Measurements from ENCODE around the gene GAL3ST2.
"Not testable (repeated sequence)": the region's sequence is repeated elsewhere in the genome, so short reads cannot be mapped to it uniquely, and the experiment has no call there.

GAL3ST2 gene

DNA sequence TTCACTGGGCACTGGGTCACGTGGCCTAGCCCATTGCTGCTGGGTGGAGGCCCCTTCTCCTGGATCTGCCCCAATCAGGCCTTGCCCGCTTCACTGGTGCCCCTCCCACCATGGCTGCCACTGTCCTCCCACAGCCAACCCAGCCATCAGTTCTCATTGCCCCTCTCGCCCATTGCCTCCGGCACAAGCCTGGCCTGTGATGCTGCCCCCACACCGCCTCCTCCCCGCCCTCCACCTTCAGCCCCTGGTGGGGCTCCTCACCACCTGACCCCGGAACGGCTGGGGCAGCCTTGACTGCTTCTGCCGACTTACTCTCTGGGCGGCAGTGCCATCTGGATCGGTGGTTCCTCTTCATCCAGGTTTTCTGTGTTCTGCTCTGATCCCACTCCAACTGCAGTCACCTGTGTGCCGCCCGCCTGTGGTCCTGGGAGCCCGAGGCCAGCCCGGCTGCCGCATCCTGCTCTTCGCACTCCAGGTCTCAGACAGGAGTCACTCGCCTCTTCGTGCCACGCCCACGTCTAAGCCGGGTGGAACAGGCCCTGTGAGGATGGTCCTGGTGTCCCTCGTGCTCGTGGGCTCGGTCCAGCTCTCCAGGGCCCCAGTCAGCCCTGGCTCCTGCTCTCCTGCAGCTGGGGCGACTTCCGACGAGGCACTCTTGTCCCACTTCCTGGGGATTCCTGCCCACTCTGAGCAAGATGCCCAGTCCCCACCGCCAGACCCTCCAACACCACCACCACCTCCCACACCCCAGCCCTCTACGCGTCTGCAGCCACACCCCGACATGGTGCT lies 28.0 kb upstream of the GAL3ST2 start:
- DNase-seq = no peak

DNA sequence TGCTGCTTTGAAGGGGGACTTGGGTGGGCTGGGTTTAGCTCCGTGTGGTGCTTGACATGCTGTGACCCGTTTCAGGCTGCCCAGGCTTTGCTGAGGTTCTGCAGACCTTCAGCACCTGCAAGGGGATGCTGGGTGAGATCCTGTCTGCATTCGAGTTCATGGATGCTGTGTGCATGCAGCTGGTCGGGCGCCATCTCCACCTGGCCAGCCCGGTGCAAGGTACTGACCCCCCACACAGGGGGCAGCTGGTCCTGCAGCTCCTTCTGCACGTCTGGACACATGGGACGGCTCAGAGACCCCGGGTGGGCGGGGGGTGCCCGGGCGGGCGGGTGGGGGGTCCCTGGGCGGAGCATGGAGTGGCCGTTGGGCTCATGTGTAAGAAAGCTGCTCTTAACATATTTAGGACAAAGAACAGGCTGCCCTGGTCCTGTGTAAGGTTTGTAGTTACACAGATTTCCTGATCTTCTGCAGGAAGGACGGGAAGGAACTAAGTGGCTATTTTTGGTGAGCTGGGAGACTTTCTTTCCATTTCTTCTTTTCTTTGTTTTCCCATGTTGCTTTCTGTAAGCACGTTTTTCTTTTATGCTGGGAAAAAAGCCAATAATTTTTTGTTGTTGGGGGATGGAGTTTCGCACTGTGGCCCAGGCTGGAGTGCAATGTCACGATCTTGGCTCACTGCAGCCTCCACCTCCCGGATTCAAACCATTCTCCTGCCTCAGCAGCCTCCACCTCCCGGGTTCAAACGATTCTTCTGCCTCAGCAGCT lies 26.4 kb upstream of the GAL3ST2 start:
- no peak for DNase-seq

DNA sequence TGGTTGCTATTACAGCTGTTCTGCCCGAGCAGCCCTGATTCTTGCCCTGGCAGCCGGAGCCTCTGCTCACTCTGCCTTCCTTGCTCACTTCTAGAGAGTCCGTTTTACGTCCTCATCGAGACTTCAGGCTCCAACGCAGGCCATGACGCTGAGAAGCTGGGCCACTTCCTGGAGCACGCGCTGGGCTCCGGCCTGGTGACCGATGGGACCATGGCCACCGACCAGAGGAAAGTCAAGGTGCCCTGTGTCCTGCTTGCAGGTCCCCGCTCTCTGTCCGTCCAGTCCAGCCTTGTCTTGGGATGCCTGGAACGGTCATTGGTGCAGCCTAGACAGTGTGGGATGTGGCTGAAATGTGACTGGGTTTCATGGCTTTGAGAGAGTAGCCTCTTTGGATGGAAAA lies 25.5 kb upstream of the GAL3ST2 start:
- DNase-seq = no peak

DNA sequence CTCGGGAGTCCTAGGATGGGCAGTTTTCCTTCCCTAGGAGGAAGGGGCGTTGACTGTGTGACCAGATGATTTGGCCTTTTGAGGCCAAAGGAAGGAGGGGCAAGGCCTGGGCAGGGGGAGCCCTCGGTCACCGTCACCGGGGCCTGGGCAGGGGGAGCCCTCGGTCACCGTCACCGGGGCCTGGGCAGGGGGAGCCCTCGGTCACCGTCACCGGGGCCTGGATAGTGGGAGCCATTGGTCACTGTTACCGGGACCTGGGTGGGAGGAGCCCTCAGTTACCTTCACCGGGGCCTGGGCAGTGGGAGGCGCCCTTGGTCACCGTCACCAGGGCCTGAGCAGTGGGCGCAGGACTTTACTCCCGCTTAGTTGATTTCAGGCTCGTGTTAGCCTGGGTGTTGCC lies 24.8 kb upstream of the GAL3ST2 start:
- DNase-seq = no peak

DNA sequence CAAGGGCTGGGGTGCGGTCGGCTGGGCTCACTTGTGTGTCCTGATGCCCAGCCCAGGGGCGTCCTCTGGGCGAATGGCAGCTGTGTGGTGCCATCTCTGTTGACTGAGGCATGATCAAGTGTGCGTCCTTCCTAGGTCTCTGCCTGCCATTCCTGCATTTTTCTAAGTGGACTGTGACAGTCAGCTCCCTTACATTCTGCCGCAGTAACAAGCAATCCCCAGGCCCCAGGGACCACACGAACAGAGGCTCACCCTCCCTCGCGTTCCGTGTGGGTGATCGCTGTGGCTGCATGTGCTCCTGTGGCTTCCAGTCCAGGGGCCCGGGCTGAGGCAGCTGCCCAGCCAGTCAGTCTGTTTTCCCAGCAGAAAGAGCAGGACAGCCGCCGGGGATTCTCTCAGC lies 24.4 kb upstream of the GAL3ST2 start:
- DNase-seq = no peak

DNA sequence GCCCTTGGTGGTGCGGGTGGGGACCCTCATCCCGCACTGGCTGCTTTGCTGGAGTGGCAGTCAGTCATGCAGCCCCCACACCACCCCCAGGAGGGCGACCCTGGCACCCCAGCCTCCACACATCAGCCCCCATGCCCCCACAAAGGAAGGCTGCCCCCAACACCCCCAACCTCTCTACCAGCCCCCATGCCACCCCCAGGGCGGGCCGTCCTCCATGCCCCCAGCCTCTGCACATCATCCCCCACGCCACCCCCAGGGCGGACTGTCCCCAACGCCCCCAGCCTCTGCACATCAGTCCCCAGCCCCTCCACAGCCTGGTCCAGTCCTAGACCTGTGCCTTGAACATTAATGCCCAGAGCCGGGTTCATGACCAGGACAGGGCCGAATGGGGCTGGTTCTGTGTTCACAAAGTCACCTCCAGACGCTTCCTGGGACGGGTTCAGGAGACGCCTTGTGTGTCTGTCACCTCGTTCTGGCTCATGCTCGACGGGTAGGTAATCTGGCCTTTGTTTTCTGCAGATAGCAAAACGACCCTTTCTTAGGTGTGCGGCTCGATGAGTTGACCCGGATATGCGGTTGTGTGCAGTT lies 23.8 kb upstream of the GAL3ST2 start:
- no peak for DNase-seq

DNA sequence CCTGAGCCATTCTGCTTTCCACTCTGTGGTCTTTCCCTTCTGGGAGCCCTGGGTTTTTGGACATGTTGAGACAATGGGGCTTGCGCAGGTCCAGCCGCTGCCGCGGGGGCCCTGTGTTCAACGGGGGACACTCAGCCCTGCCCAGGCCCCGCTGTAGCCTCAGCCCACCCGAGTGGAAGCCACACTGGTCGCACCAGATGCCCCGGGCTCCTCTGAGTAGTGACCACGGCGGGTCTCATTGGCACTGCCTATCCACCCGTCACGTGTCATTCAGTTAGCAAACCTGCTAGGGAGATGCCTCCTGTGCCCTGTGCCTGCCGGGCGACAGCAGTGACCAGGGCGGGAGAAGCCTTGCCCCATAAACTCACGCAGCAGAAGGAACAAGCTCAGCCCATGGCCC lies 23.1 kb upstream of the GAL3ST2 start:
- DNase-seq = no peak

DNA sequence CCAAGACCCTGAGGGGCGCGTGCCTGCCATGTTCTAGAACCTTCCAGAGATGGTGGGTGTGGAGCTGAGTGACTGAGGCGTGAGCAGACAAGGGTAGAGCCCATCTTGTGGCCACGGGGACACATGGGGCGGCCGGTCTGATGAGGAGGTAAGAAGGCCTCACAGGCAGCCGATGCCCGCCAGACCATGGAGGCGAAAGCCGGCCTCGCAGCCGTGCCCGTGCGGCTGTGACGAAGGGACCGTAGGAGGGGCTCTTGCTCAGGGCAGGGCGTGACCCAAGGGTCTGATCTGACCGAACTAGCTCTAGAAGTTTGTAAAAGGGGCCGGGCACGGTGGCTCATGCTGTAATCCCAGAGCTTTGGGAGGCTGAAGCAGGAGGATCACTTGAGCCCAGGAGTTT lies 22.6 kb upstream of the GAL3ST2 start:
- DNase-seq = no peak

DNA sequence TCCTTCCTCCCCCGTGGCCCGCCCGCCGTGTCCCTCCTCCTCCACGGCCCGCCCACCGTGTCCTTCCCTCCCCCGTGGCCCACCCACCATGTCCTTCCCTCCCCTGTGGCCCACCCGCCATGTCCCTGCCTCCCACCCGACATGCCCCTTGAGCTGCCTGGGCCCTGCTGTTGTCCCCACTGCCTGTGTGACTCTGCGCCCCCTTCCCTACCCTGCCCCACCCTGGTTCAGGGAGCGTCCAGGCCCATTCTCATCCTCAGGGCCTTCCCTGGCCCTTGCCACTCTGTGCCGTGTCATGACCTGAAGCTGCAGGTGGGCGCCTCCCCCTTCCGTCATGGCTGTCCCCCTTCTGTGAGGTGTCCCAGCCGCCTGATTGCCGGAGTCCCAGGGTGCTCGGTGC lies 21.5 kb upstream of the GAL3ST2 start:
- DNase-seq = no peak

DNA sequence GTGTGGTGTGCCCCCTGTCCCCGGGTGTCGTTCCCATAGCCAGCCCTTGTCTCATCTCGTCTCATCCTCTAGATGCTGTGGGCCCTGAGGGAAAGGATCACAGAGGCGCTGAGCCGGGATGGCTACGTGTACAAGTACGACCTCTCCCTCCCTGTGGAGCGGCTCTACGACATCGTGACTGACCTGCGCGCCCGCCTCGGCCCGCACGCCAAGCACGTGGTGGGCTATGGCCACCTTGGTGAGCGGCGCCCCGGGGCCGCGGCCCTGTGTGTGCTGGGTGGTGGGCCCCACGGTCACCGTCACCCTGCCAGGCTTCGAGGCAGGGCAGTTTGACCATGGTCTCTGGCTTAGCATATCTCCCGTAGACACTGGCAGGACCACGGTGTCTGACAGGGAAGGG lies 20.8 kb upstream of the GAL3ST2 start:
- no peak for DNase-seq

DNA sequence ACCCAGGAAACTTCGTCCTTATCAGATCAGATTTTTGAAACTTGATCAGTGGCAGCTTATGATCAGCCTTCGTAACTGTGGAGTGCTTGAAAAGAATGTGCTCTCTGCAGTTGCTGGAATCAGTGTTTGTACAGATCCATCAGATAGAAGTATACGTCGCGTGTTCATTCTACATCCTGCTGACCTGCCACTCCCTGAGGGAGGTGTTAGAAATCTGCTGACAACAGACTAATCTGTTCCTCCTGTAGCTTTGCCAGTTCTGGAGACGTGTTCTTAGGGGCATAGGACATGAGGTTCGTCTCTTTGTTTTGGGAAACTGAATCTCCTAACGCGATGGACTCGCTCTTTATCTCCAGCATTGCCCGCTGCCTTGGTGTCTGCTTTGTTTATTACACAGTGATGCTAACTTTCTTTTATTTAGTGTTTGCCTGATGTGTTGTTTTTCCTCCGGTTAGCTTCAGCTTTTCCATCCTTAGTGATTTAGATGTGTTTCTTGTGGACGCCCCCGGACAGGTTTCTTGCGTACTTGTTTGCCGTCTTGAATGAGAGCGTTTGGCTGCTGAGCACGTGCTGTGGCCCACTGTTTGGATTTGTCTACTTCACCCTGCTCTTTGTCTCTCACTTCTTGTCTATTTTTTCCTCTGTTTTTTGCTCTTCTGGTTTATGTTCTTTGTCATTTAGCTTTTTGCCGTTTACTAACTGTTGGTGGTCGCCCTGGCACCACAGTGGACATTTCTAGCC lies 17.4 kb upstream of the GAL3ST2 start:
- no peak for DNase-seq

DNA sequence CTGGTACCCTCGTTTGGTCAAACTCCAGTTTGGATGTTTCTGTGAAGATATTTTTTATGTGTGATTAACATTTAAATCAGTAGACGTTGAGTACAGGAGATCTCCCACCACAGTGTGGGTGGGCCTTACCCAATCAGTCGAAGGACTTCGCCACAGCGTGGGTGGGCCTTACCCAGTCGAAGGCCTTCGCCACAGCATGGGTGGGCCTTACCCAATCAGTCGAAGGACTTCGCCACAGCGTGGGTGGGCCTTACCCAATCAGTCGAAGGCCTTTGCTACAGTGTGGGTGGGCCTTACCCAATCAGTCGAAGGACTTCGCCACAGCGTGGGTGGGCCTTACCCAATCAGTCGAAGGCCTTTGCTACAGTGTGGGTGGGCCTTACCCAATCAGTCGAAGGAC lies 16.7 kb upstream of the GAL3ST2 start:
- DNase-seq = not testable (repeated sequence)

DNA sequence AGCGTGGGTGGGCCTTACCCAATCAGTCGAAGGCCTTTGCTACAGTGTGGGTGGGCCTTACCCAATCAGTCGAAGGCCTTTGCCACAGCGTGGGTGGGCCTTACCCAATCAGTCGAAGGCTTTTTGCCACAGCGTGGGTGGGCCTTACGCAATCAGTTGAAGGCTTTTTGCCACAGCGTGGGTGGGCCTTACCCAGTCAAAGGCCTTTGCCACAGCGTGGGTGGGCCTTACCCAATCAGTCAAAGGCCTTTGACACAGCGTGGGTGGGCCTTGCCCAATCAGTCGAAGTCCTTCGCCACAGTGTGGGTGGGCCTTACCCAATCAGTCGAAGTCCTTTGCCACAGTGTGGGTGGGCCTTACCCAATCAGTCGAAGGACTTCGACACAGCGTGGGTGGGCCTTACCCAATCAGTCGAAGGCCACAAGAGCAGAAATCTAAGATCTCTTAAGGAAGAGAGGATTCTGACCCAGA lies 16.3 kb upstream of the GAL3ST2 start:
- no peak for DNase-seq

DNA sequence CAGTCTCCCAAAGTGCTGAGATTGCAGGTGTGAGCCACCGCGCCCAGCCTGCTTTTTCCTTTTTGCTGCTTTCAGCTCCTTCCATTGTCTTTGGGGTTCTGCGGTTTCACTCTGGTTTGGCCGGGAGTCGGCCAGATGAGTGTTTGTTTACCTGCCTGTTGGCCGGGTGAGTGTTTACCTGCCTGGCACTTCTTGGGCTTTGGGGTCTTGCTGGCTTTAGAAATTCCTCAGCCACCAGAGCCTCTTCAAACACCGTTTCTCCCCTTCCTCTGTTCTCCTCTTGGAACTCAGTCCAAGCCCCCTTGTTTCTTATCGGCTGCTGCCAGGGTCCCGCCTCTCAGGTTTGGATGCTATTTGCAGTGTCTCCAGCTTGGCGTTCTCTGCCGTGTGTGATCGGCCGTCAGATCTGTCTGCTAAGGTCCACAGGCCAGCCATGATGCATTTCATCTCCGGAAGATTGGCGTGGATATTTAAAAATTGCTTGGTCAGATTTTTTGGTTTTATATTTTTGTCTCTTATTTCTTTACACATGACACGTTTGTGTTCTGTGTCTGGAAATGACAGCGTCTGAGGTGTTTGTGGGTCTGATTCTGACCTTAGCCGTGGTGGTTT lies 14.2 kb upstream of the GAL3ST2 start:
- no peak for DNase-seq

DNA sequence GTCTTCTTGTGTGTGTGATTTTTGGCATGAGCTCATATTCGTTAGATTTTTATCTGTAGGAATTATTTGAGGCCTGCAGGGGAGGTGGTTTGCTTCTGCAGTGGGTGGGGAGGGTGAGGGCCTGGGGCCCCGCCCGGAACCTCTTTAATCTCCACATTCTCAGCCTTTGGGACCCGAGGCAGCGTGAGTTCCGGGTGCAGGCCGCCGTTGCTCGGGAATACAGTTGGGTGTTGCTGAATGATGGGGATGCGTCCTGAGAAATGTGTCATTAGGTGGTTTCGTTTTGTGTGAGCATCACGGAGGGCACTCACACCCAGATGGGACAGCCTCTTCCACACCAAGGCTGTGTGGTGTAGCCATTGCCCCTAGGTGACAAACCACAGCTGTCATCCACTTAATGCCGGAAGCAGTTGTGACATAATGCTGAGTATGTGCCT lies 13.7 kb upstream of the GAL3ST2 start:
- DNase-seq = no peak

DNA sequence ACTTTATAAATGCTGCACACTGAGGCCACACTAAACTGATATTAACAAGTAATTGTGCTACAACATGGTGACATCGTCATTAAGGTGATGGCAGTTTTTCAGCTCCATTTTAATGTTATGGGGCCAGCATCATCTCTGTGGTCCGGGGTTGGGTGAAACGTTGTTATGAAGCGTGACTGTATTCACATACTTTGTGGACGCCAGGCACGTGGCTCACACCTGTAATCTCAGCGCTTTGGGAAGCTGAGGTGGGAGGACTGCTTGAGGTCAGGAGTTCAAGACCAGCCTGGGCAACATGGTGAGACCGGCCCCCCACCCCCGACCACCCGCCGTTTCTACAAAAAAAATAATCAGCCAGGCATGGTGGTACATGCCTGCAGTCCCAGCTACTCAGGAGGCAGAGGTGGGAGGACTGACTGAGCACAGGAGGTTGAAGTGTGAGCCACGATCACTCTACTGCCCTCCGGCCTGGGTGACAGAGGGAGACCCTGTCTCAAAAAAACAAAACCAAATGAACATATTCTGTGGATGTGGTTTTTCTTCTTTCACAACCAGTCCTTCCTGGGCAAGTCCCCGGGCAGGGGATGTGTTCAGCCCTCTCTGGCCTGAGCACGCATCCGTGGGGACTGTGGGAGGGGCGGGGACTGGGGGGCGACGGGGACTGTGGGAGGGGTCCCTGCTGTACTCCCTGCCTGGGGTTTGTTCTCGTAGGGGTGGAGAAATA lies 12.9 kb upstream of the GAL3ST2 start:
- DNase-seq = no peak

DNA sequence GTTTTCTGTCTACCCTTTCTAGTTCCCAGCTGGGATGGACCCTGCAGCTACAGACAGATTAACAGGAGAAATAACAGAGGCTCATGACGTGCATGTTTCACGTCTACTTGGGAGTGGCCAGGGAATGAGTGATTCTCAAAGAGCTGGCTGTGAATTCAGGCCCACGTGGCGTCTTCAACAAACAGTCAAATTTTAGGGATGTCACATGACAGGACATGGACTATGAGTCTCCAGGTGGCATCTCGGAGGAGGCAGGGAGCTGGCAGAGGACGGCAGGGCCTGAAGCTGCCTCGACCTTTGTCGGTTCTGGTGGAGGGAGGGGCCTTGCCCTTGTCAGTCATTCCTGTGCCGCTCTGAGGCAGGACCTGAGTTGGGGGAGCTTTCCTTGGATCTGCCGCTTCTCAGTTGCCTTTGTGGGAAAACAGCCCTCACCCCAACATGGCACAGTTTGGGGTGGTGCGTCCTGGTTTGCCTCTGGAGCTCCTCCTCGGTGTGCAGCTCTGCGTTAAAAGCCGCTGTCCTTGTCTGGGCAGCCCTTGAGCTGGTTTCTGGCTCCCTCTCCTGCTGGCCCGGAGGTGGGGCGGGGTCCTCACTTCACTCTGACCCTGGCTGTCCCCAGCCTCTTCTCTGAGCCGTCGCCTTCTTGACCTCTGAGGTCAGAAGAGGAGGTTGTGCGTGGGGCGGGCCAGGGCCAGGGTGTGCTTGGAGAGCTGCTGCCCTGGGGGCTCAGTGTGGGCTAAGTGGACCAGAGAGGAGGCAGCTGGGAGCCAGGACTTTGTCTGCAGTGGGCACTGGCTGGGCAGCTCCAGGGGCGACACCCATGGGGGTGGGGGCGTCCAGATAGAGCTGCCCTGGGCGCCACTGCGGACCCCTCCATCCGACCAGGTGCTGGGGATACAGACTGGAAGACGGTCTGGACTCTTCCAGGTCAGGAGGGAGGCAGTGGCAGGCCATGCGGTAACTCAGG lies 12.1 kb upstream of the GAL3ST2 start:
- DNase-seq = no peak

DNA sequence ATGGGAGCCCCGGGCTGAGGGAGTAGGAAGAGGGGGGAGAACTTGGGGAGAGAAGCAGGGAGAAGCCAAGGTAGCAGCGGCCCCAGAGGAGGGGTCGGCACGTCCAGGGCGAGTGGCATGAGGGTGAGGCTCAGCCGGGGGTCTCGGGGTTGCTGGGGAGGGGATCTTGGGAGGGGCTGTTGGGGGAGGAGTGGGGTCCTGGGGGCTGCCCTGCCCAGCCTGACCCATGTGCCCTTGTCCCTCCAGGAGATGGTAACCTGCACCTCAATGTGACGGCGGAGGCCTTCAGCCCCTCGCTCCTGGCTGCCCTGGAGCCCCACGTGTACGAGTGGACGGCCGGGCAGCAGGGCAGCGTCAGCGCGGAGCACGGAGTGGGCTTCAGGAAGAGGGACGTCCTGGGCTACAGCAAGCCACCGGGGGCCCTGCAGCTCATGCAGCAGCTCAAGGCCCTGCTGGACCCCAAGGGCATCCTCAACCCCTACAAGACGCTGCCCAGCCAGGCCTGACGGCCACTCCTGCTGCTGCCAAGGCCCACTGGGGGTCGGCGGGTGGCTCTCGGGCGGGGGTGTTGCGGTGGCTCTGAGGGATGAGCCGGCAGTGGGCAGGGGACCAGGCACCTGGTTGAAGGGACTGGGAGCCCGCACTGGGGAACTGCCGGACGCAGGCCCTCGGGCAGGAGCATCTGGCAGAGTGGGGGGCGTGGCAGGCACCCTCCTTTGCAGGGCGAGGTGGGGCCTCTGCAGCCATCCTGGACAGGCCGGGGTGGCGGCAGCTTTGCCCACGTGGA lies 9.0 kb upstream of the GAL3ST2 start:
- no peak for DNase-seq

DNA sequence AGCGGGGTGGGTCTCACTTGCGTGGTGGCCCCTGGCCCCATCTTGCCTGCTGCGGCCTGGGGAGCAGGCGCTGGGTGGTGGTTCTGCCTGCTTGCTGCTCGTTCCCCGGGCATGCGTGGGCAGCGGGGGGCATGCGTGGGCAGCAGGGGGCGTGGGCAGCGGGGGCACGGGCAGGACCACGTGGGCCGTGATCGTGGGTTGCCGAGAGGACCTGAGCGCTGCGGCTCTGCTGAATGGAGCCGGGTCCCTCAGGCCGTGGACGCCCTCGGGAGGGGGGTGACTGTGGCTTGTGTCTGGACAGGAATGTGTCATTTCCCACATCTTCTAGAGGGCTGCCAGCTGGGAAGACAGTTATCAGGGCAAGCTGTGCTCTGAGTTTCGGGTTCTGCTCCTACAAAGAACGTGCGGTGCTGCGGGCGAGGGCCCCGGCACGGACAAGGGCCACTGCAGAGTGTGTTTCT lies 8.3 kb upstream of the GAL3ST2 start:
- DNase-seq = no peak

DNA sequence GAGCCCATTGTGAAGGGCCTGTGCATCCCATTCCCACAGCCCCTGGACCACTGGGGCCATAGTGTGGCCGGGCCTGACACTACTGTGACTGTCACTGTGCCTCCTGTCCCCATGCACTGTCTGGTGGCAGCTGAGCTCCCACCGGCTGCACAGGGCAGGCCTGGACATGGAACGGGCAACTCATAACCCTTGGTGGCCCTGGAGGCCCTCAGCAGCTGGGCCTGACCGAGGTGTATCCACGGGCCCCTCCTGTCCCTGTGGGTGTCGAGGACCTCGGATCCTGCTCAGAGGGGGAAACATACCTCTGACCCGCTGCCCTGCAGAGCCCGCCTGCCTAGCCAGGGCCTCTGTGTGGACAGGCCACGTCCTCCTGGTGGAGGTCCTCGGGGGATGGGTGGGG lies 7.8 kb upstream of the GAL3ST2 start:
- no peak for DNase-seq

Data from NCI-H2107 (cell line).